H54 (cell line): ENCODE measurements around the gene AKAP13.

Source experiments
- DNase-seq: peaks from one replicate; pipeline ENCODE4 v3.0.0; 2011; ENCODE audit warnings: low spot score, mixed read lengths; ENCODE audit not compliant: insufficient read length
- FAIRE-seq: peaks from 3 replicates; lab custom pipeline; 2011; peaks lifted over from hg19 to GRCh38; lab: Jason Lieb, UNC
- POLR2A ChIP-seq: IDR thresholded peaks from 2 replicates; pipeline ENCODE4 v1.6.1; 2011; ENCODE audit warnings: low read depth, mild to moderate bottlenecking, low read length

The AKAP13 gene

GRCh38 chr15:85406916-85407315 is 26.5 kb downstream of the AKAP13 start:
- FAIRE-seq (no peak), DNase-seq (no peak)
- TF ChIP-seq POLR2A: no peak

GRCh38 chr15:85407421-85408269 is 27.2 kb downstream of the AKAP13 start:
- peak; percentile 84 for FAIRE-seq
- TF ChIP-seq POLR2A: no peak
- DNase-seq: peak; percentile 28

GRCh38 chr15:85408270-85408746 is 27.9 kb downstream of the AKAP13 start:
- no peak for FAIRE-seq
- no peak for TF ChIP-seq POLR2A
- DNase-seq: no peak

DNA sequence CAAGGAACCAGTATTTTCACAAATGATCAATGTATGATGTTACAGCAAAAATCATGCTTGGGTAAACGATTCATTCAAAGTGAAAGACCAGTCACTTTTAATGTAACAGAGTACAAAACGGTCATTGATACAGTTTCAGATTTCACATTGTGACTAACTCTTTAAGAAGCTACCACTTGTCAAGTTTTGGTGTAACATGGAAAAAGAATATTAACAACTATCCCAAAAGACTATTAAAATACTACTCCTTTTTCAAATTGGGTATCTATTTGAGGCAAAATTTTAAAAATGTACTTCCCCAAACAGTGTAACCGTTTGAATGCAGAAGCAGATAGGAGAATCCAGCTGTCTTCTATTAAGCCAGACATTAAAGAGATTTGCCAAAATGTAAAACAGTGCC is 31.7 kb downstream of the AKAP13 start:
- FAIRE-seq (no peak), DNase-seq (no peak)
- no peak for TF ChIP-seq POLR2A

DNA sequence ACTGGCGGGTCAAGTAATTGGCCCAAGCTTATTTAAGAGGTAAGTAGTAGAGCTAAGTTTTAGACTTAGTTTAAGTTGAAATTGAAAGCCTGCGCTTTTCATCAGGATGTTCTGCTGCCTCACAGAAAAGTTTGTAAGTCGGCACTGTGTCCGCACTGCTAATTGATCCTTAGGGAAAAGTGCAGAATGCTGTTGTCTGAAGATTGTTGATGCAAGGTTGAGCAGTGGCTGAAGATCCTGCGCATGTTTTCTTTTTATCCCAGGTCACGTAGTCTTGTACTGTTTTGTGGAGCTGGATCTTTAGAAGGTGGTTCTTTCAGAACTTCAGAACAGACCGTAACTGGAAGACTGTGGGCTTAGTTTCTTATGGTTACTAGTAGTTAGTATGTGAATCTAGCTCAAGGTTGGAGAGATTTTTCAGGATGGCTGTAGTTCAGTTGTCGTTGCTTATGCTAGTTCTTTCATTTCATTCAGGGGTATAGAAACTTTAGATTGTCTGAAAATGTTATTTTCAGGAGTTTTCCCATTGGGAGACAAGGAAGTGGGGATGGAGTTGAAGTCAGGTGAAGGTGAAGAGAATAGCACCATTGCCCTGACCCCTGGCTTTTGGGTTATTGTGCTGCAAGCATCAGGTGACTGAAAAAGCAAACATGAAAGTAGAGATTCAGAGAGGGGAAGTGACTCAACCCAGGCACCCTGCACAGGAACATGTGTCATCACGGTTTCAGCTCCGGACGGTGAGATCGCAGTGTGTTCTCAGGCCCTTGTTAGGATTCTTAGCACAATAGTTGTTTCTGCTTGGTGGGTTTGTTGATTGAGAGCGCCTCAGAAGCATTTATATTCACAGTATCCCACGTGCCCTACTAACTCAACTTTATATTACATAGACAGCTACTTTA is 32.8 kb downstream of the AKAP13 start:
- FAIRE-seq (peak; percentile 90), DNase-seq (peak; percentile 54)
- no peak for TF ChIP-seq POLR2A

GRCh38 chr15:85414037-85414436 is 33.6 kb downstream of the AKAP13 start:
- no peak for FAIRE-seq
- no peak for DNase-seq
- TF ChIP-seq POLR2A: no peak

DNA sequence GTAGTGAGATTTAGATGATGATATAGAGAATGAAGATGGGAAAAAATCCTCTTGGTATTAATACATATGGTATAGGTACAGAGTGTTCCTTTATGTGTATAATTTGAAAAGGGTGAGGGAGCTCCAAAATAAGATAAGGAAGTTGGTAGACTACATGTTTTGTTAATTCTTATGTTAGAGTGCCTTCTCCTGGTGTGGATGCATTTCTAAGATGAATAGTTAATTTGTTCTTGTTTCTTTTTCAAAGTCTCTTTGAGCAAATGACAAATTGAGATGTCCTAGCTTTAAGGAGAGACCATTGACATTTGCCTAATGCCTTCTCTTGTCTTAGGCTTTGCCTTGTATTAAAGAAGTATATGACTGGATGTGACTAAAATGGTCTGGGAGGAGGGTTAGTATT is 34.1 kb downstream of the AKAP13 start:
- DNase-seq (no peak), FAIRE-seq (no peak)
- no peak for TF ChIP-seq POLR2A

DNA sequence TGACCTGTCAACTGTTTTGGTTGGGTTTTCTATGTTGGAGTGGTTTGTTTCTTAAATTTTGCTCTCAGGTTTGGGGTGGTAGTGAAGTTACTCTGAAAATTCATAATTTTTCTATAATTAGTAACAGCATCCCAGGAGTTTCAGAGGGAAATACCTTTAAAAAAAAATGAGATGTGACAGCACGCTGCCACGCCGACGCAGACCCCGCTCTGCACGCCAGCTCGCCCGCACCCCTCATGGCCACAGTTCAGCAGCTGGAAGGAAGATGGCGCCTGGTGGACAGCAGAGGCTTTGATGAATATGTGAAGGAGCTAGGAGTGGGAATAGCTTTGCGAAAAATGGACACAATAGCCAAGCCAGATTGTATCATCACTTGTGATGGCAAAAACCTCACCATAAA is 34.6 kb downstream of the AKAP13 start:
- FAIRE-seq (no peak), DNase-seq (no peak)
- no peak for TF ChIP-seq POLR2A

- FAIRE-seq (no peak), DNase-seq (no peak)
- no peak for TF ChIP-seq POLR2A
Observed at GRCh38 chr15:85415783-85416182, 35.4 kb downstream of the AKAP13 start.

- TF ChIP-seq POLR2A: no peak
- DNase-seq (no peak), FAIRE-seq (no peak)
Observed at GRCh38 chr15:85417276-85417675, 36.9 kb downstream of the AKAP13 start.

DNA sequence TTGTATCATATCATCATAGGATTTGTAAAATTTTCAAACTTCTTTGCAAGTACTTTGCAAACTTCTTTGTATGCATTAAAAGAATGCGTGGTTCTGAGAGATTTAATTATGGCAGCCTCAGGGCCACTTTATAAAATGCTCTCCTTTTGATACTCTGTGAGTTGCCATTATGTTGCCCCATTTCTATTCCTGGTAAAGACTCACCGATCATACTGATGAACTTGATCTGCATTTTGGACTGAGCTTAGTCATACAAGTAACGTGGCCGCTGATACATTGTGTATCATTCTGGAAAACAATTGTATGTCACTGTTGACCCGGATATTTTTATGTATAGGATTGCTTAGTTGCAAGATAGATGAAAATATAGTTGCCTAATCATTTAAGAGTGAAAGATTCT is 38.8 kb downstream of the AKAP13 start:
- FAIRE-seq (peak; percentile 87), DNase-seq (no peak)
- TF ChIP-seq POLR2A: no peak

DNA sequence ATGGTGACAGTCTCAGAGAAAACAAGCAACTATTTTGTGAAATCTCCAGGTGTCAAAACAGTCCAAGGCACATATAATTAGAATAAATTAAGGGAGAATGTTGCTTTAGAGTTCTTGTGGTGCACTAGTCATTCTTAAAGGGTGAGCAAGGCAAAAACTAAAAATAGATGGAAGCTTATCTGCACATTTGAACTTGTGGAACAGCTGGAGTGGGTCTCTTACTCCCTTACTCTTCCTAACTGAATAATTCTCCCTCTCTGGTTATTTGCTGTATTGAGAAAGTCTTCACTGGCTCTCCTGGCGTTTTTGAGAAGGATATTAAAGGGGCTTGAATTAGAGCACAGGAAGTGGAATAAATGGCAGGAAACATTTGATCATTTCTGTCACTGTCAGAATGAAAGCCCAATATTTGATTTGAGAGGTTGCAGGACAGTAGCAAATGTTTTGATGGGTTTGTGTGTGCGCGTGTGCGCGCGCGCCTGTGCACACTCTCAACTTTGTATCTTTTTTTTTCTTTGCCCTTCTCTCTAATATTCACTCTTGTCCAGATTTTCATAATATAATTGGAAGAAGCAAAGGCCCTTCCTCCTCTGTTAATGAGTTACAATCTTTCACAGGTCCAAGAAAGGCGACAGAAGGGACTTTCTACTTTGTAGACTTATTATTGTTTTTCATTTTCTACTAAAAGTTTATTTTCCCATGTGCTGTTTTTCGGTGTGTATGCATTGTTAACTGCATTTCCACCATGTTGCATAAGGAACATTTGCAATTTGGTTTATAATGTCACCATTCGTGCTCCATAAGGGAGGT is 40.9 kb downstream of the AKAP13 start:
- DNase-seq (no peak), FAIRE-seq (no peak)
- TF ChIP-seq POLR2A: no peak

DNA sequence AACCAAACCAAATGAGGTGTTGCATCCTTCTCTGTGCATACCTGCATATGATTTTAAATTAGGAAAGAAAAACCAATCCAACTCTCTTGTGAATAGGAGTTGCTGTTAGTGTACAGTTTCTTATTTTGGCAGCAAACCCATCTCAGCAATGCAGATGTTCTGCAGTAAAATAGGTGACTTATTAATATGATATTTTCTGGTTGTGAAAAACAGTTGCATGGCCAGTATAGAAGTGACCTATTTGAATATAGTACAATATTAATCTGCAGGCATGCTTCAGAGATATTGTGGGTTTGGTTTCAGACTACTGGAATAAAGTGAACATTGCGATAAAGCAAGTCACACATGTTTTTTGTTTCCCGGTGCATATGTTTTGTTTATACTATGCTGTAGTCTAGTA is 42.2 kb downstream of the AKAP13 start:
- no peak for FAIRE-seq
- no peak for DNase-seq
- TF ChIP-seq POLR2A: no peak
